DMS79 (cell line): ENCODE data around the gene FAM83E.
A peak's percentile ranks its signal among the peaks of the same experiment; 100 is the strongest.

ENCODE experiments used
- DNase-seq: peaks from one replicate; lab custom pipeline; 2025; lab: John Stamatoyannopoulos, UW

The FAM83E gene

GRCh38 chr19:48628486-48629296, 13.8 kb upstream of the FAM83E start:
- no peak for DNase-seq

DNA sequence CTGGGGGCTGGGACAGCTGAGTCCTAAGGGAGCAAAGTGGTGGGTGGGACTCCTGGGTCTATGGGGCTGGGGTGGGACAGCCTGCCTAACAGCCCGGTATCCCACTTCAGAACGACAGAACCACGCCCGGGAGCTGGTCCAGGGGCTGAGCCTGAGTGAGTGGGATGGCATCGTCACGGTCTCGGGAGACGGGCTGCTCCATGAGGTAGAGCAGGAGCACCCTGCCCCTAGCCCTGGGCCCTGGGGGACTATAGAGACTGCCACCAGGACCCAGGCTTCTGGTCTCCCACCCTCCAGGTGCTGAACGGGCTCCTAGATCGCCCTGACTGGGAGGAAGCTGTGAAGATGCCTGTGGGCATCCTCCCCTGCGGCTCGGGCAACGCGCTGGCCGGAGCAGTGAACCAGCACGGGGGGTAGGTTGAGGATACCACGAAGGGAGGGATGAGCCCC, 13.0 kb upstream of the FAM83E start:
- DNase-seq = no peak

GRCh38 chr19:48627201-48627864, 12.5 kb upstream of the FAM83E start:
- DNase-seq = no peak

GRCh38 chr19:48625891-48626327, 11.0 kb upstream of the FAM83E start:
- no peak for DNase-seq

GRCh38 chr19:48624791-48625723, 10.2 kb upstream of the FAM83E start:
- DNase-seq = no peak

DNA sequence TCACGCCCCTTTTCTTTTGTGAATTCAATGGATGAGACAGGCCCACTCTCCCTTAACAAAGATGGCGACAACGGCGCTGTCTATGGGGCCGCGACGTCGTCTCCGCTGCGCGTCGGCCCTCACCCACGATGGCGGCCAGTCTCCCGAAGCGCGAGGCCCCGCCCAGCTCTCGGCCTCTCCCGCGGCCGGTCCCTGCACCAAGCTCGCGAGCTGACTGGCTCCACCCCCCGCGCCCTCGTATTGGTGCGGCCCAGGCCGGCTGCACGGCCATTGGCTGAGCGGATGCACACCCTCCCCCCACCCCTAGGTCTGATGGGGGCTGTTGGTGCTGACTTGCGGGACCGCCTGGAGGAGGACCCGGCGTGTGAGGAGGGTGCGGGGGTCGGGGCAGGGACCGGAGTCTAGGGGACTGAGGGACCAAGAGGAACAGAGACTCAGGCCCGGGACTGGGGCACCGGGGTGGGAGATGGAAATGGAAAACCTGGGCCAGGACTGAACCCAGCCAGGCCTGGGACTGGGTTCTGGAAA, 9.3 kb upstream of the FAM83E start:
- DNase-seq = peak; percentile 95

DNA sequence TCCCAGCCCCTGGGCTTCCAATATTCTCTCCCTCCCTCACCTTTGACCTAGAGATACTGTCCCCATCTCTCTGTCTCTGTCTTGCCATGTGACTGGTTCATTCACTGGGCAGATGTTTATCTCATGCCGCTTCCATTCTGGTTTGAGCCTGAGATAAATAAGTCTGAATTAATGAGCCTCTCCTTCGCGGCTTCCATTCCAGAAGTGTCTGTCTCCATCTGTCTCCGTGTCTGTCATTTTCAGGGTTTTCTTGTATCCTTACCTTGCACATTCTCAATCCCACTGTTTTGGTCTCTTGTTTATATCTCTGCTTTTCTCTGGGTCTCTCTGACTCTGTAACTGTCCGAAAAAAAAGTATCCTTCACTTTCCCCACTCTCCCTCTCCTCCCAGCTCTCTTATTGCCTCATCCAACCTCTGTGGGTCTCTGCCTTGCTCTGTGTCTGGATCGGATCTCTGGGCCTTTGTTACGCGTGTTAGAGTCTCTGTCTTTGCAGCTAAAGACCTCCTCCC, 8.7 kb upstream of the FAM83E start:
- no peak for DNase-seq

DNA sequence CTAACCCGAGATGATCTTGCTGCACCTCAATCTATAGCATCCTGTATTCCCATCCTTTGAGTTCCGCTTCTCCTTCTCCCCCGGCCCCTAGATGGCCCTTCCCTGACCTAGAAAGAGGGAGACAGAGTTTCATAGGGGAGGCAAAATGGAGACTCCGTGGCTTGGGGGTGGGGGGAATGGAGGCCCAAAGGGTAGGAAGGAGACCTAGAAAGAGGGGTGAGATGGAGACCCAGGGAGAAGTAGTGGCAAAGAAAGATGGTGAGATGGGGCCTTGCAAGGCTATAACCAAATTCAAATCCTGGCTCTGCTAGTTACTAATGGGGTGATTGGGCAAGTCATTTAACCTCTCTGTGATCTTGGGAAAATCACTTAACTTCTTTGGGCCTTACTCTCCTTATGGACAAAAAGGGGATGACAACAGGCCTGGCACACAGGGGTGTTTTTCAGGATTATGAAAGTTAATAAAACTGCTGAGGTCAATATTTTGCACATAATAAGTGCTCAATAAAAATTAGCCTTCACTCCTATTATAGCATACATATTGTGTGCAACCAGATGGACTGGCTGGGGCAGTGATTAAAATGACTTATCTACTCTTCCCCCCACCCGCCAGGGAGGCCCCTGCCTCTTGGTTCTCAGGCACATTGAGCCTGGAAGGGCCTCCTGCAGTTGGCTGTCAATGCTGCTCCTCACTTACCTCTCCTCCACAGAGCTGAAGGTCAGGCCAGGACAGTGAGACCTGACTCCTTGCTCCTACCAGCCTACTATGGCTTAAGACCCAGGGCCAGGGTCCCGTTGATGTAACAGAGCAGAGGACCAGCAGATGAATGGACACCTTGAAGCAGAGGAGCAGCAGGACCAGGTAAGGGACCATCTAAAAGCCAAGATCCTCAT, 5.1 kb upstream of the FAM83E start:
- no peak for DNase-seq

DNA sequence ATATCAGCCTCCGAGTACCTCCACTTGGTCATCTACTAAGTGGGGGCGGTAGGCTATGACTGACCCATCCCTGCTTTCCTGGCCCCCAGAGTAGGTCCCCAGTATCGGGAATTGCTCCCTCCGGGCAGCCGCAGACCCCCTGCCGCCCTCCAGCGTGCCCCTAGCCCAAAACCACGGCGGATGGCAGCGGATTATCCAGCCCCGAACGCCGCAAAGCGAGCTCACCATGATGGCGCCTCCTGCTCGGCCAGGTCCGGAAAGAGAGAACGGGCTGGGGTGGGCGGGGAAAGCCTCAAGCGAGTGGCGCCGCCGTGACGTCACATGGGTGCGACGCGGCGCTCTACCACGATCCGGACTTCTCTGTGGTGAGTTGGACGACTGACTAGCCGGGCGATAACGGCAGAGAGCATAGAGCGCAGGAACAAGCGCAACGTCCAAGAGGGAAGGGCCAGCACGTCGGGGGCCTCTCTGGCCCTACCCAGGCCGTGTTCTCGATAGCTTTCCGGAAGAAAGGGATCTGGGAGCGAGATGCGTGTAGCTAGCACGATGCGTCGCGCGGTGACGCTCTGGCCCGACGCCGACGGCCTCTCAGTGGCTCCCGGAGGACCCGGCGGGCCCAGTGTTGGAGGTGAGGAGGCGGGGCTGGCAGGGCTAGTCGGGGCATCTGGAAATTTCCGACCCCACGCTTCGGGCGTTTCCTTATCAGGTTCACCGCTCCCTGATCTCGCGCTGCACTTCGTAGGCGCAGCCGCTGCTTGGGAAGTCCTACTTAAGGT, 4.2 kb upstream of the FAM83E start, which contains the start of the genes RPL18 and SPHK2:
TSS of gene RPL18 (minus strand) at position 263 of the 776 bp plus-strand sequence. CDS start at position 228, 35 bp downstream.
TSS of gene SPHK2 (plus strand) at position 591 of the 776 bp plus-strand sequence. CDS start 1,009 bp downstream, outside the sequence.
- peak; percentile 97 for DNase-seq

GRCh38 chr19:48618278-48618915, 3.5 kb upstream of the FAM83E start:
- no peak for DNase-seq

DNA sequence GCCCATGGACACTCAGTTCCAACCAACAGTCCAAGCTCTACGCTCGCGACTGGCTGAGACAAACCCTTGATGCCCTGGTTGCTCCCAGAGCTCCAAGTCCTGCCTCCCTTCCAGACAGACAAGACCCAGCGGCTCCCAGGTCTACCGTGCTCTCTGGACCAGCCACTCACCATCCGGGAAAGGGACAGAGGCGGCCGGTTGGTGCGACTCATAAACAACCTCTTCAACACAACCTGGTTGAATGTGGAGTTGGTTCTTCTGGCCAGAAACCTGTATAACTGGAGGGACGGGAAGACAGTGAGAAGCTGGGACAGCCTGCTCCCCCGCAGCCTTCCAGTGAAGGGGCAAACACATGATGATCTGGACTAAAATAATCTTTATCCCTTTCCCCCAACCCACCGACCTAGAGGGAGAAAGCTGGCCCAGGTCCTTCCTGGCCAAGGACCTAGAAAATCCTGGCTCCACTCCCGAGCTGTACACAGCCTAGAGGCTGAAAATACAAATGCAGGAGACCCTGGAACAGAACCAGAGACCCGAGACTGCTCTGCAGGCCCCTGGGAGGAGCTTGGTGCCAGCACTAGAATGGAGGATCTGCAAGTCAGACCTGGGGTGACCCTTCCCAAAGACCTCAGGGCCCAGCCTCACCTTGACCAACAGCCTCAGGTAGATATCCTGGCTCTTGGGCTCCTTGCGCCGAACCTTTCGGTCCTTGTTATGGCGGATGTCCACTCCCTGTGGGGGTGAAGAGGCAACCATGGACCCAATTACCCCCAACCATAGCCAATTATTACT, 2.5 kb upstream of the FAM83E start:
- DNase-seq = no peak

- no peak for DNase-seq
Observed at GRCh38 chr19:48616491-48617056, 1.7 kb upstream of the FAM83E start.

- DNase-seq = no peak
Observed at GRCh38 chr19:48616041-48616436, 1.2 kb upstream of the FAM83E start.

DNA sequence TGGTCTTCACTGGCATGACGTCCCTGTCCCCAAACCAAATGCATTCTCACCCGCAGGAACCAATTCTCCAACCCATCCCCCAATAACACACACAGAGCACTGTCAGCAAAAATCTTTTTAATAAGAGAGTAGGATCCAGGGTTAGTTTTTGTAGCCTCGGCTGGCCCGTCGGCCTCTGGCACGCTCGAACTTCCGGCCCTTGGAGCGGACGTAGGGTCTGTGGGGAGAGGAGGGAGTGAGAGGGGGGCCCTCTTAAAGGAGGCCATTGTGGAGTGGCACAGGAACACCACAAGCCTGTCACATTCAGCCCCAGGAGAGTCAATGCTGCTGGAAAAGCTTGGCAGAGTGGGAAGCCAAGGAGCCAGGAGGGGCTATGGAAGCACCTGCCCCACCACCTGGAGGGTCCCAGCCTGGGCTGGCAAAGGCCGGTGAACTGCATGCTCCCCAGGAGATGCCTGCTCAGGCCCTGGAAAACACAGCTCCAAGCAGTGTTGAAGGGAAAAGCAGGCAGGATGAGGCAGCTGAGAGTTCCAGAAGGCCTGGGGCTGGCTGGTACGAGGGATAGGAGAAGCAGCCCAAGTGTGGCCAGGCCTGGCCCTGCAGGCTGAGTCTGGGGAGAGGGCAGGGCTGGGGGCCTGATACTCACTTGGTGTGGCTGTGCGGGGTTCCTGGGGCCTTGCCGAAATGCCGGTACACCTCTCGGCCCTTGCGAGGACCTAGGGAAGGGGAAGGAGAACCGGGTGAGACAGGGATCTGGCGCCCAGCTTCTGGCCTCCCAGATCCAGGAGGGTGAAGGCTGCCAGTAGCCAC, 560 bp upstream of the FAM83E start:
- DNase-seq = no peak

DNA sequence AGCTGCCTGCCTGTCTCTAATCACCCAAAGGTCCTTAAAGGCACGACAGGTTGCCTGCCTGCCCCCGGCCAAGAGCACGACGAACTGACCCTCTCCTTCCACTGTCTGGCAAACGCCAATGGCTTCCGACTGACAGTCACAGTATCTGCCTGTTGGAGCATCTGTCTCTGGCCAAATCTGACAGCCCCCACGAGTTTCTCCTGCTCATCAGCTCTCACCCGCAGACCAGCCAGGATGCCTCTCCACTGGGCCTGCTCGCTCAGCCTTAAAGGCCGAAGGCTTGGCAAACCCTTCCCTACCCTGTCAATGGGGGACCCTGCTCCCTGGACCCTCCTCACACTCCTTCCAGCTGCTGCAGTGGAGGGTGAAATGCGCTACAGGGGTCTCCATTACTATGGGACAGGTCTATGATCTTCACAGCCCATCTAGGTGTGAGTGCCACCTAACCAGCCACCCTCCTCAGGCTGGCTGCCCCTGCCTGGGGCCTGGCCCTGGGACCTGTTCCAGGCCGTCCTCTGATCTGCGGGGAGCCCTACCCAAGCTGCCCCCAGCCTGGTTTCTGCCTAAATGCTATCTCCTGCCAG, 932 bp downstream of the FAM83E start:
- DNase-seq = no peak

- no peak for DNase-seq
Observed at GRCh38 chr19:48613024-48613851, 1.6 kb downstream of the FAM83E start.
